ENCODE results near the gene LPIN2. TPM values are rescaled to one million over a fixed set of nuclear protein-coding genes. Genes with fewer than 3 reads are reported as not detected.

Gene LPIN2
- polyA plus RNA-seq, 1 experiment: 27.3 TPM

- ChIA-PET CTCF (interaction anchor here (0.8 to 1.7 kb wide), 5 partner anchors 13 to 135 kb away, joined by 3 to 5 read pairs (median 3); no protein-coding TSS in a partner anchor), POLR2A (no interaction called here)
- no peak for DNase-seq (ENCODE audit: low read depth)
- TF ChIP-seq, protein P1, sequence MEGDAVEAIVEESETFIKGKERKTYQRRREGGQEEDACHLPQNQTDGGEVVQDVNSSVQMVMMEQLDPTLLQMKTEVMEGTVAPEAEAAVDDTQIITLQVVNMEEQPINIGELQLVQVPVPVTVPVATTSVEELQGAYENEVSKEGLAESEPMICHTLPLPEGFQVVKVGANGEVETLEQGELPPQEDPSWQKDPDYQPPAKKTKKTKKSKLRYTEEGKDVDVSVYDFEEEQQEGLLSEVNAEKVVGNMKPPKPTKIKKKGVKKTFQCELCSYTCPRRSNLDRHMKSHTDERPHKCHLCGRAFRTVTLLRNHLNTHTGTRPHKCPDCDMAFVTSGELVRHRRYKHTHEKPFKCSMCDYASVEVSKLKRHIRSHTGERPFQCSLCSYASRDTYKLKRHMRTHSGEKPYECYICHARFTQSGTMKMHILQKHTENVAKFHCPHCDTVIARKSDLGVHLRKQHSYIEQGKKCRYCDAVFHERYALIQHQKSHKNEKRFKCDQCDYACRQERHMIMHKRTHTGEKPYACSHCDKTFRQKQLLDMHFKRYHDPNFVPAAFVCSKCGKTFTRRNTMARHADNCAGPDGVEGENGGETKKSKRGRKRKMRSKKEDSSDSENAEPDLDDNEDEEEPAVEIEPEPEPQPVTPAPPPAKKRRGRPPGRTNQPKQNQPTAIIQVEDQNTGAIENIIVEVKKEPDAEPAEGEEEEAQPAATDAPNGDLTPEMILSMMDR (IDR thresholded peaks at IDR 0.05; ENCODE audit: insufficient read depth, low read depth, low read length): no peak
- H3K36me3 ChIP-seq (ENCODE audit: control insufficient read depth, insufficient read depth, low read length): no peaks in the 10 kb centered on the region
- H3K4me3 ChIP-seq (ENCODE audit: low read depth, low read length): no peak overlapping the region
- no peaks in the 10 kb centered on the region for H3K27me3 ChIP-seq (ENCODE audit: control insufficient read depth, insufficient read depth, low read length)
Measured at GRCh38 chr18:3014503-3015203, 1.7 kb upstream of the LPIN2 start.

- Histone ChIP-seq H3K36me3 (ENCODE audit: control insufficient read depth, insufficient read depth, low read length) (no peaks in the 10 kb centered on the region), H3K4me3 (ENCODE audit: low read depth, low read length) (peak overlapping the region; percentile 73), H3K27me3 (ENCODE audit: control insufficient read depth, insufficient read depth, low read length) (no peaks in the 10 kb centered on the region)
- ChIA-PET POLR2A (interaction anchor here (0.5 kb wide), 1 partner anchor 137 kb away, joined by 4 read pairs; no protein-coding TSS in a partner anchor), CTCF (no interaction called here)
- TF ChIP-seq, protein P1 (IDR thresholded peaks at IDR 0.05; ENCODE audit: insufficient read depth, low read depth, low read length): no peak
- no peak for DNase-seq (ENCODE audit: low read depth)
Measured at GRCh38 chr18:3012136-3013023, 564 bp downstream of the LPIN2 start.

- H3K27me3 ChIP-seq (ENCODE audit: control insufficient read depth, insufficient read depth, low read length): no peaks in the 10 kb centered on the region
- H3K36me3 ChIP-seq (ENCODE audit: control insufficient read depth, insufficient read depth, low read length): no peaks in the 10 kb centered on the region
- TF ChIP-seq, protein P1 (IDR thresholded peaks at IDR 0.05; ENCODE audit: insufficient read depth, low read depth, low read length): no peak
- CTCF ChIA-PET: no interaction called here
- POLR2A ChIA-PET: no interaction called here
- no peak overlapping the region for H3K4me3 ChIP-seq (ENCODE audit: low read depth, low read length)
- DNase-seq (ENCODE audit: low read depth): no peak
Measured at GRCh38 chr18:3010086-3010485, 2.9 kb downstream of the LPIN2 start.

DNA sequence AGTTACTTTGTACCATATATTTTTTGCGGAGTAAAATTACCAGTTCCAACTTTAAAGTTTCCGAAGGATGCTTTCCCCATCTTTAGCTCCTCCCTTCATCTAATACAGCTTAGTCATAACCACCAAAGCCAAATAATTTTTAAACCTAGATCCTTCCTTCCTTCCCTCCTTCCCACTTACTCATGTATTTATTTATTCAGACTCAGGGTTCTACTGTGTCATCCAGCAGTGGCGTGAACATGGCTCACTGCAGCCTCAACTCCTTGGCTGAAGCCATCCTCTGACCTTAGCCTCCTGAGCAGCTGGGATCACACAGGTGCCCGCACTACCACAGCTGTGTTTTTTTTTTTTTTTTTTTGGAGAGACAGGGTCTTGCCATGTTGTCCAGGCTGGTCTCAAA lies 4.4 kb downstream of the LPIN2 start:
- TF ChIP-seq, protein P1 (IDR thresholded peaks at IDR 0.05; ENCODE audit: insufficient read depth, low read depth, low read length): no peak
- no peaks in the 10 kb centered on the region for H3K36me3 ChIP-seq (ENCODE audit: control insufficient read depth, insufficient read depth, low read length)
- no peaks in the 10 kb centered on the region for H3K27me3 ChIP-seq (ENCODE audit: control insufficient read depth, insufficient read depth, low read length)
- POLR2A ChIA-PET: interaction anchor here (0.6 to 0.8 kb wide), 4 partner anchors 14 to 613 kb away, joined by 3 to 10 read pairs (median 4); no protein-coding TSS in a partner anchor
- peak; percentile 37 for DNase-seq (ENCODE audit: low read depth)
- CTCF ChIA-PET: interaction anchor here (1.2 to 2.2 kb wide), 4 partner anchors 9 to 143 kb away, joined by 3 to 8 read pairs (median 4); no protein-coding TSS in a partner anchor
- H3K4me3 ChIP-seq (ENCODE audit: low read depth, low read length): no peak overlapping the region

- no peak for DNase-seq (ENCODE audit: low read depth)
- CTCF ChIA-PET: interaction anchor here (1.2 to 2.2 kb wide), 4 partner anchors 8 to 144 kb away, joined by 3 to 8 read pairs (median 4); no protein-coding TSS in a partner anchor
- Histone ChIP-seq H3K4me3 (ENCODE audit: low read depth, low read length) (no peak overlapping the region), H3K36me3 (ENCODE audit: control insufficient read depth, insufficient read depth, low read length) (no peaks in the 10 kb centered on the region), H3K27me3 (ENCODE audit: control insufficient read depth, insufficient read depth, low read length) (no peaks in the 10 kb centered on the region)
- TF ChIP-seq, protein P1 (IDR thresholded peaks at IDR 0.05; ENCODE audit: insufficient read depth, low read depth, low read length): no peak
- POLR2A ChIA-PET: no interaction called here
Measured at GRCh38 chr18:3007491-3007890, 5.5 kb downstream of the LPIN2 start.
